AG09319 (cell line): Measurements from ENCODE around the gene SCYL1.

Source experiments
- DNase-seq: peaks from one replicate; pipeline ENCODE4 v3.0.0-alpha.2; 2010; ENCODE audit warnings: low read depth; ENCODE audit errors: extremely low read depth
- CTCF ChIP-seq: IDR thresholded peaks from 2 replicates; pipeline ENCODE4 v1.5.1; 2011; ENCODE audit warnings: low read depth, mild to moderate bottlenecking, inconsistent platforms, low read length, moderate library complexity

SCYL1 gene

DNA sequence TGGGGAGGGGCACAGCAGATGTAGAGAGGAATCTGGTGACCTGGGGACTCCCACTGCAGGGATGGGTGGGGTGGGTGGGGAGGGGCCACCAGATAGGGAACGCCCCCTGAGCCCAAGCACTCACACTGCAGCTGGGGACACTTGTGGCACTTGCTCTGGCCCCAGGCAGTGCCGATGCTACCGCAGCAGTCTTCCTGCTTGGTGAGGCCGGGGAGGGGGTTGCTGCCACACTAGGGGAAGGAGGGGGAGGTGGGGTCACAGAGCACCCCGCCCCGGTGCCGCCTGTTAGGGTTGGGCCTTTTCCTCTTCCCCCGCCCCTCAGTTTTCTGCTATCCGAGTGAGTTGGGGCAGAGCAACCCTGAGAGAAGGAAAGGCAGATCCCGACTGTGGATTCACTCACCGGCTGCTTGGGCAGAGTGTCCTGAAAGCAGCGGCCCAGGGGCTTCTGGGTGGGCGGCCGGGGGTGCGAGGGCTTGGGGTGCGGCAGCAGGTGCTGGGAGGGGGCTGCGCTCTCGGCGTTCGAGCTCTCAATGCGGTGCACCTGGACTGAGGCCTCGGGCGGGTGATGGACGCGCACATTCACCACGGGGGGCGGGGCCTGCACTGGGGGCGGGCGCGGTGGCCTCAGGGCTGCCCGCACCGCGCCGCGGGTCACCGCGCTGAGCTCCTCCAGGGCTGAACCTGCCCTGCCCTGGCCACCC lies 28.6 kb downstream of the SCYL1 start:
- DNase-seq: no peak
- no peak for TF ChIP-seq CTCF

DNA sequence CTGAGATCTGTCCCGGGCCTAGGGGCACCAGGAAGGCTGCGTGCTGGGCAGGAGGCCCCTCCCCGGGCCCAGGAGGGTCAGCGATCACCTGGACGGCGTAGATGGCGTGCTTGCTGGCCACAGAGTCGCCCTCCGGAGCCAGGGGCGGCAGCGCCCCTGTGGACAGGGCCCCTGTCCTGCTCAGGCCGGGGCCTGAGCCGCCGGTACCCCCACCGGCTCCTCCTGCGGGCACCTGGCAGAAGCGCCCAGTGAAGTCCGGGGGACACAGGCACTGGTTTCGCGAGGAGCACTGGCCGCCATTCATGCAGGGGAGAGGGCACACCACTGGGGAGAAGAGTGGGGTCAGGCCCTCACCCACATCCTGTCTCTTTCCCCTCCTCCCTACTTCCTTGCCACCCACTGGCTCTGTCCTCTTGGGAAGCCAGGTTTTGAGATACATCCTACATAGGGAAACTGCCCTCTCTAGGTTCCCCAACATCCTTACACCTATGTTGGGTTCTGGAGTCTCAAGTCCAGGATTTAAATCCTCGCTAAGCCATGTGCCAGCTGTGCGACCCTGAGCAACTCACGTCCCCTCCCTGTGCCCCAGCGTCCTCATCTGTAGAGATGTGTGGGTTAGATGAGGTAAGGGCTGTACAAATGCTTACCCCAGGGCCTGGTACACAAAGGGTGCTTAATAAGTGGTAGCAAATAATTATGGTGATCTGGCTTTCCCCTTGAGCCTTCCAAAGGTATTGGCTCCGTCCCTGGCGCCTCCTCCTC lies 29.4 kb downstream of the SCYL1 start:
- no peak for TF ChIP-seq CTCF

GRCh38 chr11:65554842-65555430 lies 30.1 kb downstream of the SCYL1 start:
- no peak for TF ChIP-seq CTCF

More for the DNA sequence above, 29.4 kb downstream of the SCYL1 start:
- DNase-seq: no peak

DNA sequence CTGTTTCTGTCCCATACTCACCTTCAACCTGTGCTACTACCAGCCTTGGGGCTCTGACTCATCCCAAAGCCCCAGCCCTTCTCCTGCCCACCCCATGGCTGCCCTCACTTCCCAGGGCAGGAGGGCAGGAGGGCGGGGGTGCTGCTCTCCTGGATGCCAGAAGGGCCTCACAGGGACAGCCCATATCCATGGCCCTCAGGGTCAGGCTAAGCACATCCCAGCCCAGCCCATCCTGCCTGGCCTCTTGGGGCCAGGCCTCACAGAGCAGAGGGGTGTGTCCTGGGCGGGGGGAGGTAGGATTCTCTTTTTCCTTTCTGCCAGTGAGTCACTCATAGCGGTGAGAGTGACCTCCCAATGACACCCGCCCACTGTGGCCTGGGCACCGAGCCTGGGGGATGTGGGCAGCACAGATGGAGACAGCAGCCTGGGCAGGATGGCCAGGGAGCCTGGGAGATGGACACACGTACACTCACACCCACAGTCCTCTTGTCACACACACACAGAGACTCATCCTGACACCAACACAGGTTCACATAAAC lies 30.9 kb downstream of the SCYL1 start:
- DNase-seq: peak; percentile 72
- TF ChIP-seq CTCF: no peak

More at GRCh38 chr11:65554842-65555430, 30.1 kb downstream of the SCYL1 start:
- DNase-seq: no peak

DNA sequence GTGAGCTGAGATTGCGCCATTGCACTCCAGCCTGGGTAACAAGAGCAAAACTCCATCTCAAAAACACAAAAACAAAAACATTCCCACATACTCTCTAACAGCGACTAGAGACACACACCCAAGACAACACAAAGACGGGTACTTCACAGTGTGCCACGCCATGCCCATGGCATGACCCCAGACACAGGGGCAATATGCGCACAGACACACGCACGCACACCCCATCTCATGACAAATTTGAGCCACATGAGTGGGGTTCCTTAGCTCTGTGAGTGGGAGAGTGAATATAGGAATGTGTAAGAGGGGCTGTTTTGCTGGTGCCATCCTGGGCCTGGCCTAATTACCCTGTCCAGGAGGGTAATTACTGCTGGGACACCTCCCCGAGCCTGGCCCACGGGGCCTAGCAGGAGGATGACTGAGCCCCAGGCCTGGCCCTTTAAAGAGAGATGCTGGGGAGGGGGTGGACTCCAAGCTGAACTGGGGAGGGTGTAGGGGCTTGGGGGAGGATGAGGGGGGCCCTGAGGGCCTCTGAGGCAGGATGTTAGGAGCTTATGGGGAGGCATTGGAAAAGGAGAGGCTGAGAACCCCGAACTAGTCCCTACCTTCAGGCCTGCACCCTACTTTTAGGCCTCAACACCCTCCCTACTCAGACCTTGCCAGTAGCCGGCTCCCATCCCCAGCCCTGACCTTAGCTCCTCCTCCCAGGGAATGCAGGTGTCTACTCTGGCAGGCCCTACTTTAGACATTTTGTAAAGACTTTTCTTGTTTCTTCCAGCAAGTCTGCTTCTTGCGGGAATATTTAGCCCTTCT lies 31.8 kb downstream of the SCYL1 start:
- no peak for TF ChIP-seq CTCF
- no peak for DNase-seq

DNA sequence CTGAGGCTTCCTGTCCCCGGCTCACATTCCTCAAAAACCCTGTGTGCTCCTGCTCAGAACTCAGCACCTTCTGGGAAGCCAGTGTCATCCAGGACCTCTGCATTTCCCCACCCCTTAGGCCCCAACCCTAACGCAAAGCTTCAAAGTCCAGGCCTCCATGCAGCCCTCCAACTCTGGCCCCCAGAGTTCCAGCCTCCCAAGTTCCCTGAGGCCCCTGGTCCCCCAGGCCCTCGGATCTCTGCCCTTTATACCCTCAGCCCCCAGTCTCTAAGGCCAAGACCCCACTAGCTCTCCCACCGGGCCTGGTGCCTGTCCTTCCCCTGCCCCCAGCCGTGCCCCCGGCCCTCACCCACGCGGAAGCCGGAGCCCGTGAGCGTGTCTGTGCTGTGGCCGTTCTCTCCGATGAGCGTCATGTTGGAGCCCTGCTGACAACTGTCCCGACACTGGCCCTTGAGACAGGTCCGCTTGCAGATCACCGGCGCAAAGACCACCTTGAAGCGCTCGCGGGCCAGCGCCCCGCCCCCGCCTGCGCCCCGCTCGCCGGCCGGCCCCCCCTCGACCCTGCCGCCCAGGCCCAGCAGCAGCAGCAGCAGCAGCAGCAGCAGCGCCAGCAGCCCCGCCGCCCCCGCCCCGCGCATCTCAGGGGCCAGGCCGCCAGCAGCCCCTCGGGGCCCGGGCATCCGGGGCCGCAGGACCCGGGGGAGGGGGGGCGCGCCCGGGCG lies 32.6 kb downstream of the SCYL1 start:
- DNase-seq: no peak
- no peak for TF ChIP-seq CTCF
